Tibial nerve (tissue), 4 donors: ENCODE measurements around the gene PLK5. TPM values are rescaled to one million over a fixed set of nuclear protein-coding genes. Genes with fewer than 3 reads are reported as not detected.

Source experiments
- DNase-seq, 2 donors: peaks; one replicate each; pipeline ENCODE4 v3.0.0-alpha.2; 2019; ENCODE audit warnings: low spot score in 2 of 2
- H3K27ac ChIP-seq, 4 donors: fragments of 200-600 bp; sonication (generic) in 3 of 4; one replicate each; pipeline ENCODE4 v1.5.1; 2017 to 2019; ENCODE audit warnings: mild to moderate bottlenecking in 1 of 4
- H3K27me3 ChIP-seq, 2 donors: fragments of 200-600 bp; sonication (generic) in 1 of 2; one replicate each; pipeline versions ENCODE4 v1.5.1 to v1.6.0; 2017 to 2019
- H3K36me3 ChIP-seq, 3 donors: fragments of 200-600 bp; sonication (generic); one replicate each; pipeline ENCODE4 v1.5.1; 2018 to 2019
- H3K4me1 ChIP-seq, 4 donors: fragments of 200-600 bp; sonication (generic) in 3 of 4; one replicate each; pipeline ENCODE4 v1.5.1; 2017 to 2019
- H3K4me3 ChIP-seq, 4 donors: fragments of 200-600 bp; sonication (generic) in 3 of 4; one replicate each; pipeline ENCODE4 v1.5.1; 2017 to 2019; ENCODE audit warnings: mild to moderate bottlenecking in 1 of 4, moderate library complexity in 1 of 4
- H3K9me3 ChIP-seq, 4 donors: fragments of 200-600 bp; sonication (generic) in 3 of 4; one replicate each; pipeline ENCODE4 v1.5.1; 2017 to 2019
- CTCF ChIP-seq, 5 experiments: fragments of 200-600 bp in 3 of 5; fragments of 450-650 bp in 2 of 5; sonication (generic) in 3 of 5; IDR thresholded peaks; one replicate each; pipeline ENCODE4 v1.5.1; 2016 to 2019; ENCODE audit warnings: antibody characterized with exemption in 5 of 5, mild to moderate bottlenecking in 3 of 5, moderate library complexity in 2 of 5
- EP300 ChIP-seq, 2 donors: sonication (generic); formaldehyde crosslinking; IDR thresholded peaks; one replicate each; pipeline ENCODE4 v1.6.1; 2017; ENCODE audit warnings: antibody characterized with exemption in 2 of 2, mild to moderate bottlenecking in 1 of 2
- POLR2A ChIP-seq, 2 donors: fragments of 450-650 bp; IDR thresholded peaks; one replicate each; pipeline ENCODE4 v1.6.1; 2017; ENCODE audit warnings: antibody characterized with exemption in 2 of 2, mild to moderate bottlenecking in 2 of 2, moderate library complexity in 2 of 2
- WGBS, 2 donors: methylation state at CpG; one replicate each; pipeline ENCODE4 v1.1.5; 2018; 5-methylcytosine and 5-hydroxymethylcytosine counted together
- small RNA-seq: library from RNA; depleted of rRNA; stranded (forward); fragments of <200 nt; gene quantifications from one replicate; pipeline ENCODE3, GENCODE V24; 2016
- total RNA-seq, 4 donors: library from RNA; depleted of rRNA; stranded (reverse); fragments of >200 nt; gene quantifications; one replicate each; pipeline ENCODE4 v1.1.0, GENCODE V29; 2016

PLK5 gene
- total RNA-seq, 4 donors from 2014 or later: 0.21 to 6.3 (median 1.1) TPM

DNA sequence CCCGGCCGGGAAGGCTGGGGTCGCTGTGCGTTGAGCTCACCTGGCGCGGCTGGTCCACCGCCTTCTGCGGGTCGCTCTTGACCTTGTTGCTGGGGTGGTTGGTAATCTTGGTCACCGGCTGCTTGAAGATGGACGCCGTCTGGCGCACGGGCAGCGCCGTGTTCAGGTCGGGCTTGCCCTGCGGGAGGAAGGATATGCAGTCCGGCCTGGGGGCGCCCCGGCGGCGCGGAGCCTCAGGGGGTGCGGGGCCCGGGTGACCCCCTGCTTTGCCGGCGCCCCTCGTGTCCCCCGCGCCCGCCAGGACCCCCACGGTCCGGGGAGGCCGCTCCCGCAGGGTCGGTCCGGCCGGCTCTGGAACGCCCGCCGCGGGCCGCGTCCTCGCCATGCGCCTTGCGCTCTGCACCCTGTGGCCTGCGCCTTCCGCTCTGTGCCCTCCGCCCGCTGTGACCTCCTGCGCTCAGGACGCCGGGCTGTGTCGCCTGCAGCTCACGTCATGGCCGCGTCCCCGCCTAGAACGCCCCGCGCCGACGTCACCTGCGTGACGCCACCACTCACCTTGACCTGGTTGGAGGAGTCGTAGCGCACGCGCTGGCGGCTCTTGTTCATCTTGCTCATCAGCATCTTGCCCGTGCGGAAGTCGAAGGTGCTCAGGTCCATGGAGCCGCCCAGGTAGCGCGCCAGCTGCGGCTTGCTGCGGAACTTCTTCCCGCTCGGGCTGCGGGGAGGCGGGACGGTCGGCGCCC, 60.8 kb downstream of the PLK5 start:
- Histone ChIP-seq H3K27me3 (no peaks in the 10 kb centered on the region), H3K27ac (no peak overlapping the region), H3K9me3 (no peaks in the 10 kb centered on the region), H3K4me3 (no peak overlapping the region), H3K4me1 (peaks cover 0 to 4% (median 0%) of the 10 kb centered on the region in 4 donors), H3K36me3 (peaks cover 0 to 52% (median 17%) of the 10 kb centered on the region in 3 donors)
- TF ChIP-seq EP300 (IDR thresholded peaks at IDR 0.05) (no peak), CTCF (IDR thresholded peaks at IDR 0.05) (no peak), POLR2A (IDR thresholded peaks at IDR 0.05) (no peak)
- WGBS, 2 donors: 85 to 92% methylated on average over 65 to 77 of the region's 87 CpGs
- no peak for DNase-seq

- peaks cover 0 to 9% (median under 1%) of the 10 kb centered on the region in 4 donors for H3K4me1 ChIP-seq
- no peaks in the 10 kb centered on the region for H3K27me3 ChIP-seq
- no peak overlapping the region for H3K4me3 ChIP-seq
- WGBS, 2 donors: 77 to 86% methylated on average over 13 of the region's 13 CpGs
- no peak for TF ChIP-seq CTCF (IDR thresholded peaks at IDR 0.05)
- TF ChIP-seq POLR2A (IDR thresholded peaks at IDR 0.05): no peak
- no peak for TF ChIP-seq EP300 (IDR thresholded peaks at IDR 0.05)
- DNase-seq: no peak
- H3K27ac ChIP-seq: no peak overlapping the region
- peaks cover 0 to 47% (median 13%) of the 10 kb centered on the region in 3 donors for H3K36me3 ChIP-seq
- H3K9me3 ChIP-seq: no peaks in the 10 kb centered on the region
Observed at GRCh38 chr19:1585243-1585580, 61.3 kb downstream of the PLK5 start.

Small RNA genes lying within 50 kb of the gene (small RNA-seq; reads per million reads assigned to genes)
- gene AC005943.2 (not detected), gene RN7SL477P (not detected)

Other genes starting within 250 kb of the PLK5 start
- gene FAM174C, start 248.5 kb upstream of the PLK5 start, total RNA-seq: 10 to 100 TPM; 25.5 to 80.7 (median 52.0) TPM
- gene EFNA2, start 238.2 kb upstream of the PLK5 start, total RNA-seq: not detected
- gene NDUFS7, start 140.2 kb upstream of the PLK5 start, total RNA-seq: 100 to 1,000 TPM; 146 to 162 (median 151) TPM
- 100 to 1,000 TPM in 2 of 4 donors, 10 to 100 TPM in 2; 43.8 to 120 (median 94.4) TPM for gene GAMT, start 122.5 kb upstream of the PLK5 start, total RNA-seq
- gene DAZAP1, start 116.5 kb upstream of the PLK5 start, total RNA-seq: 10 to 100 TPM; 34.3 to 68.4 (median 61.0) TPM
- gene RPS15, start 85.7 kb upstream of the PLK5 start, total RNA-seq: 1,000 to 10,000 TPM; 4,239 to 4,988 (median 4,337) TPM
- 10 to 100 TPM in 1 of 4 donors, 1 to 10 TPM in 3; 1.7 to 10.2 (median 4.2) TPM for gene APC2, start 74.0 kb upstream of the PLK5 start, total RNA-seq
- gene C19orf25, start 44.9 kb upstream of the PLK5 start, total RNA-seq: 10 to 100 TPM; 22.4 to 47.4 (median 33.8) TPM
- 1 to 10 TPM; 1.3 to 4.9 (median 2.2) TPM for gene PCSK4, start 33.7 kb upstream of the PLK5 start, total RNA-seq
- gene REEP6, start 32.9 kb upstream of the PLK5 start, total RNA-seq: 1 to 10 TPM; 1.2 to 4.6 (median 2.9) TPM
- gene ADAMTSL5, start 11.1 kb upstream of the PLK5 start, total RNA-seq: 10 to 100 TPM; 17.4 to 54.8 (median 42.6) TPM
- 10 to 100 TPM; 19.4 to 32.7 (median 27.4) TPM for gene MEX3D, start 44.2 kb downstream of the PLK5 start, total RNA-seq
- 100 to 1,000 TPM in 1 of 4 donors, 10 to 100 TPM in 3; 62.9 to 144 (median 91.4) TPM for gene MBD3, start 68.8 kb downstream of the PLK5 start, total RNA-seq
- 10 to 100 TPM; 58.8 to 95.7 (median 66.0) TPM for gene UQCR11, start 81.4 kb downstream of the PLK5 start, total RNA-seq
- 100 to 1,000 TPM in 1 of 4 donors, 10 to 100 TPM in 3; 23.4 to 299 (median 37.3) TPM for gene TCF3, start 128.5 kb downstream of the PLK5 start, total RNA-seq
- not detected for gene ONECUT3, start 229.4 kb downstream of the PLK5 start, total RNA-seq